ENCODE measurements around the gene LMTK2.

The LMTK2 gene

GRCh38 chr7:98223351-98223897, 116.8 kb downstream of the LMTK2 start:
- TF ChIP-seq, protein P1, sequence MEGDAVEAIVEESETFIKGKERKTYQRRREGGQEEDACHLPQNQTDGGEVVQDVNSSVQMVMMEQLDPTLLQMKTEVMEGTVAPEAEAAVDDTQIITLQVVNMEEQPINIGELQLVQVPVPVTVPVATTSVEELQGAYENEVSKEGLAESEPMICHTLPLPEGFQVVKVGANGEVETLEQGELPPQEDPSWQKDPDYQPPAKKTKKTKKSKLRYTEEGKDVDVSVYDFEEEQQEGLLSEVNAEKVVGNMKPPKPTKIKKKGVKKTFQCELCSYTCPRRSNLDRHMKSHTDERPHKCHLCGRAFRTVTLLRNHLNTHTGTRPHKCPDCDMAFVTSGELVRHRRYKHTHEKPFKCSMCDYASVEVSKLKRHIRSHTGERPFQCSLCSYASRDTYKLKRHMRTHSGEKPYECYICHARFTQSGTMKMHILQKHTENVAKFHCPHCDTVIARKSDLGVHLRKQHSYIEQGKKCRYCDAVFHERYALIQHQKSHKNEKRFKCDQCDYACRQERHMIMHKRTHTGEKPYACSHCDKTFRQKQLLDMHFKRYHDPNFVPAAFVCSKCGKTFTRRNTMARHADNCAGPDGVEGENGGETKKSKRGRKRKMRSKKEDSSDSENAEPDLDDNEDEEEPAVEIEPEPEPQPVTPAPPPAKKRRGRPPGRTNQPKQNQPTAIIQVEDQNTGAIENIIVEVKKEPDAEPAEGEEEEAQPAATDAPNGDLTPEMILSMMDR (IDR thresholded peaks at IDR 0.05; ENCODE audit: low read depth, low read length, missing control alignments), result no peak
- no peak for DNase-seq (ENCODE audit: low read depth)

GRCh38 chr7:98223898-98224700, 117.4 kb downstream of the LMTK2 start:
- H3K4me3 ChIP-seq (ENCODE audit: low read depth, low read length), result no peak overlapping the region
- TF ChIP-seq, protein P1 (IDR thresholded peaks at IDR 0.05; ENCODE audit: low read depth, low read length, missing control alignments), result no peak
- DNase-seq (ENCODE audit: low read depth), result no peak

More at GRCh38 chr7:98223351-98223897, 116.8 kb downstream of the LMTK2 start:
- no peak overlapping the region for H3K4me3 ChIP-seq (ENCODE audit: low read depth, low read length)

GRCh38 chr7:98224701-98225181, 118.1 kb downstream of the LMTK2 start:
- DNase-seq (ENCODE audit: low read depth), result no peak
- H3K4me3 ChIP-seq (ENCODE audit: low read depth, low read length), result no peak overlapping the region
- TF ChIP-seq, protein P1 (IDR thresholded peaks at IDR 0.05; ENCODE audit: low read depth, low read length, missing control alignments), result no peak

DNA sequence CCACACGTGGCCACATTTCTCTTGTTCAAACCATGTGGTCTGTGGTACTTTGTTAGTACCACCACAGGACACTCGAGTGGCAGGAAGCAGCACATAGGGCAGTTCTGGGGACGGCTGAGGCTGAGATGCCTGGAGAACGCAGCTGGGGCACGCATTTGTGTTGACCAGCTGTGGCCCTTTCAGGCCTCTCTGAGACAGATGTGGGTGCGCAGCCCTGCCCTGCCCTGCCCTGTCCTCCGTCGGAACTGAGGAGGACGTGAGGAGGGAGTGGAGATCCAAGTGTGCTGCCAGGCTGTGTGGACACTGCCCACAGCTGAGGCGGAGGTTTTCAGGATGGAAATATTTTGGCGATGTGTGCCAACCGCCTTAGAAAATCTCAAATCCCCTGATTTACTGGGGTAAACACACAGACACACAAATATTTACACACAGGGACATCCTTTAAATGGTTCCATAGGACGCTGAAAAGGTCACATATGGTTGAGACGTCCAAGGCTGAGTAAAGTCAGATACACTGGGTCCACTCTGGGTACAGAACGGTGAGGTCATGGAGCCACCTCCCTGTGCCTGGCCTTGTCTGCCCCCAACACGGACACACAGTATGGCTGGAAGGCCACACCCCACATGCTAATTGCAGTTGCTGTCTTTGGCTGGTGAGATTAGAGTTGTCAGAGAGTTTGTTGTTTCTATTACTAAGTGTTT, 119.4 kb downstream of the LMTK2 start:
- TF ChIP-seq, protein P1 (IDR thresholded peaks at IDR 0.05; ENCODE audit: low read depth, low read length, missing control alignments), result no peak
- H3K4me3 ChIP-seq (ENCODE audit: low read depth, low read length), result no peak overlapping the region
- no peak for DNase-seq (ENCODE audit: low read depth)

DNA sequence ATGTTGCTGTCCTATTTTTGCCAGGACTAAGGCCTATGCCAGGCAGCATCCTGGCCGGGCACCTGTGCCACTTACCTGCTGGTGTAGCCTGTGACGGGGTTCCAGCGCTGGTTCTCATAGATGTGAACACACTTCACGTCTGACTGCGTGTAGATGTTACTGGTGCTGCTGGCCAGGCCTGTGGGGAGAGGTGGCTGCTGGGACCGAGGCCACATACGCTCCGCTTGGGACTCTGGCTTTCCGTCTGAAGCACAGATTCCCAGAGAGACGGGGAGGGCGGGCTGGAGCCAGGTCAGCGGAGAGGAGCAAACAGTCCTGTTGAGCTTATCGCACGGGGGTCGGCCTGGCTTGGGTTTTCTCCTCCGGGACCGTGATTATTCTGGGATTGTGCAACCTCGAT, 121.3 kb downstream of the LMTK2 start:
- H3K4me3 ChIP-seq (ENCODE audit: low read depth, low read length), result no peak overlapping the region
- DNase-seq (ENCODE audit: low read depth), result no peak

DNA sequence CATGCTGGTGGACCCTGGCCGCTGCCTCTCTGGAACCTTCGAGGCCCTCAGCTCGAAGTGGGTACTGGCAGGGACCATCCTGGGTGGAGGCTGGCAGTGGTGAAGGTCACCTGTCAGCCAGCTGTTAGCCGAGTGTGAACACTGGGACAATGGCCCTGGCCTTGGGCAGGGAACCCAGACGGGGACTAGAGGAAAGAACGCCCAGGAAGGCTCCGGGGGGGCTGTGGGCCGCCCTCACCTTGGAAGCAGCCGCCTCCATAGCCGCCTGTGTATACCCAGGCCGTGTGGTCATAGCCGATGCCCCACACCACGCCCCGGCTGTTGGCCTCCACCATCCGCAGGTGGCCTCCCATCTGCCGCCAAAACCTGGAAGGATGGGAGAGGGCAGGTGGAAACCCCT, 122.1 kb downstream of the LMTK2 start:
- TF ChIP-seq, protein P1 (IDR thresholded peaks at IDR 0.05; ENCODE audit: low read depth, low read length, missing control alignments), result no peak
- H3K4me3 ChIP-seq (ENCODE audit: low read depth, low read length), result no peak overlapping the region
- no peak for DNase-seq (ENCODE audit: low read depth)

More for the DNA sequence above, 121.3 kb downstream of the LMTK2 start:
- TF ChIP-seq, protein P1 (IDR thresholded peaks at IDR 0.05; ENCODE audit: low read depth, low read length, missing control alignments), result no peak
